ENCODE data around the gene ANKDD1B.

DNA sequence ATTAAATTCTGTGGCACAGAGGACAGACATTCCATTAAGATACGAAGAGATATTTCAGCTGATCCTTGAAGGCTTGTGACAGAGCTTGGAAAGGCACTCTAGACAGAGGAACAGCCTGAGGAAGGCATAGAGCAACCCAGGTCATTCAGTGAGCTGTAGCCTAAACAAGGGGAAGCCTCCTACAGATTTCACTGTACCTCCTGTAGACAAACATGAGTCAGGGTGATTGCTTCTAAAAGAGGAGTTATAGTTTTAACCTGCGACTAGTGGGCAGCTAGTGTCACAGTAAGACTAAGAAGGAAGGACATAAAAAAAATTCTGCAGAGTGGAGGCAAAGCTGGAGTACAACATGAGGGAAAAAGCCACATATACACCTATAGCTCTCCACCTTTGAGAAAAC, 43.5 kb upstream of the ANKDD1B start:
- TF ChIP-seq CTCF (IDR thresholded peaks at IDR 0.05) (no peak), POLR2A (IDR thresholded peaks at IDR 0.05) (no peak)

Data from testis (tissue), 2 donors.